ENCODE results near the gene STEAP1B. TPM values are rescaled to one million over a fixed set of nuclear protein-coding genes. Genes with fewer than 3 reads are reported as not detected.

STEAP1B gene
- total RNA-seq, 2 experiments from 2014 or later, result not detected

DNA sequence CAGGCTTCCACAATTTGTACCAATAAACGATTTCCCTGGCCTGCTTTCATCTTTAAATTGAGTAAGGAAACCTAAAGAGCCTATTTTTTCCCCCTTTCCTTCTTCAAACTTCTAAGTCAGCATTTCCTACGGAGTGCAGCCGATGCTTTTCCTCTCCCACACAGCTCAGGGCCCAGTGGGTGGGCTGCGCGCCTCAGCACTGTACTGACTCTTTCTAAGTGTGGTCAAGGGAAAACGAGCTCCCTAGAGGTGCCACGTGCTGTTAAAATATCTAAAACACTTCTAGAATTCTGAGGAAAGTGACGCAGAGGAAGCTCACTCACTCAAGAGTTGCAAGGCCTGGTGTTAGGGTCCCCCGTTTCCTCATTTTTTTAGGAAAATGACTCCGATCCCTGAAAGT is 29.0 kb downstream of the STEAP1B start:
- Mint-ChIP-seq H3K4me3 (no peak overlapping the region), H3K27me3 (peaks cover 1% of the 10 kb centered on the region), H3K9me3 (no peaks in the 10 kb centered on the region), H3K27ac (no peak overlapping the region), H3K4me1 (ENCODE audit: low read depth) (no peaks in the 10 kb centered on the region), H3K36me3 (ENCODE audit: low read depth) (no peaks in the 10 kb centered on the region)
- TF ChIP-seq, protein P1, sequence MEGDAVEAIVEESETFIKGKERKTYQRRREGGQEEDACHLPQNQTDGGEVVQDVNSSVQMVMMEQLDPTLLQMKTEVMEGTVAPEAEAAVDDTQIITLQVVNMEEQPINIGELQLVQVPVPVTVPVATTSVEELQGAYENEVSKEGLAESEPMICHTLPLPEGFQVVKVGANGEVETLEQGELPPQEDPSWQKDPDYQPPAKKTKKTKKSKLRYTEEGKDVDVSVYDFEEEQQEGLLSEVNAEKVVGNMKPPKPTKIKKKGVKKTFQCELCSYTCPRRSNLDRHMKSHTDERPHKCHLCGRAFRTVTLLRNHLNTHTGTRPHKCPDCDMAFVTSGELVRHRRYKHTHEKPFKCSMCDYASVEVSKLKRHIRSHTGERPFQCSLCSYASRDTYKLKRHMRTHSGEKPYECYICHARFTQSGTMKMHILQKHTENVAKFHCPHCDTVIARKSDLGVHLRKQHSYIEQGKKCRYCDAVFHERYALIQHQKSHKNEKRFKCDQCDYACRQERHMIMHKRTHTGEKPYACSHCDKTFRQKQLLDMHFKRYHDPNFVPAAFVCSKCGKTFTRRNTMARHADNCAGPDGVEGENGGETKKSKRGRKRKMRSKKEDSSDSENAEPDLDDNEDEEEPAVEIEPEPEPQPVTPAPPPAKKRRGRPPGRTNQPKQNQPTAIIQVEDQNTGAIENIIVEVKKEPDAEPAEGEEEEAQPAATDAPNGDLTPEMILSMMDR (IDR thresholded peaks at IDR 0.05), result no peak
- ChIA-PET CTCF (interaction anchor here (0.7 to 1.5 kb wide), 3 partner anchors 11 to 361 kb away, joined by 3 read pairs; no protein-coding TSS in a partner anchor), POLR2A (no interaction called here)
- intact Hi-C loops (cut with micrococcal nuclease), result no loop called here
- no peak for DNase-seq
- ATAC-seq, result no peak

DNA sequence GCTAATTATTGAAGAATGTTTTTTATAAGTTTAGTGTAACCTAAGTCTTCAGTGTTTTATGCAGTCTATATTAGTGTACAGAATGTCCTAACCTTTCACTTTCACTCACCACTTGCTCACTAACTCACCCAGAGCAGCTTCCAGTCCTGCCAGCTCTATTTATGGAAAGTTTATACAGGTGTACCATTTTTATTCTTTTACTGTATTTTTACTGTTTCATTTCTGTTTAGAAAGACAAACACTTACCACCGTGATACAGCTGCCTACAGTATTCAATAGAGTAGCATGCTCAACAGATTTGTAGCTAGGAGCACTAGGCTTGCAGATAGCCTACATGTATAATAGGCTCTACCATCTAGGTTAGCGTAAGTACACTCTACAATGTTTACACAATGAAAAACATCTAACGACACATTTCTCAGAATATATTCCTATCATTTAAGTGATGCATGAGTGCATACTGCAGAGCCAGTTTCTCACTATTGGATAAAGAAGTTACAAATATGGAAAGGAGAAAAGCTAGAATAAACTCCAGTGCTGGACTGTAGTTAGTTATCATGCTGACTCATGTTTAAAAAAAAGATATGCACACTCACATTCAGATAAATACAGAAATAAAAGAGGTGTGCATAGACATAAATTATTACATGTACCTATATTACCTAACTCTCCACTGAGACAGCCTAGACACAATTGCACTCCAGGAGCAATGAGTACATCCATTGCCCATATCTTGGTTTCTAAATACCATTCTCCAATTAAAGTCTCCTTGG is 30.4 kb downstream of the STEAP1B start:
- H3K27ac Mint-ChIP-seq, result no peak overlapping the region
- ChIA-PET CTCF (interaction anchor here (1.1 to 1.6 kb wide), 4 partner anchors 17 to 360 kb away, joined by 3 to 6 read pairs (median 4); no protein-coding TSS in a partner anchor), POLR2A (no interaction called here)

DNA sequence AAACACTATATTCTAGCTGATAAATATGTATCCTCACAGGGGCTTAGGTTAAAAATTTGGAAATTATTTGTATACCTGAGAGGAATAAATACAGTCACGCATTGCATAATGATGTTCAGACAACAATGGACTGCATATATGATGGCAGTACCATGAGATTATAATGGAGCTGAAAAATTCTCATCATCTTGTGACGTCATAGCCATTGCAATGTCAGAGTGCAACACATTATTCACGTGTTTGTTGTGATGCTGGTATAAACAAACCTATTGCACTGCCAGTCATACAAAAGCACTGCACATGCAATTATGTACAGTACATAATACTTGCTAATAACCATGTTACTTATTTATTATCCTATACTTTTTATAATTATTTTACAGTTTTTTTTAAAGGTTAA is 31.4 kb downstream of the STEAP1B start:
- TF ChIP-seq, protein P1 (IDR thresholded peaks at IDR 0.05), result no peak
- POLR2A ChIA-PET, result no interaction called here
- intact Hi-C loops (cut with micrococcal nuclease), result no loop called here
- CTCF ChIA-PET, result interaction anchor here (0.8 to 1.6 kb wide), 4 partner anchors 13 to 359 kb away, joined by 3 to 6 read pairs (median 4); no protein-coding TSS in a partner anchor
- Mint-ChIP-seq H3K27ac (no peak overlapping the region), H3K4me3 (no peak overlapping the region), H3K36me3 (ENCODE audit: low read depth) (no peaks in the 10 kb centered on the region), H3K9me3 (no peaks in the 10 kb centered on the region), H3K4me1 (ENCODE audit: low read depth) (no peaks in the 10 kb centered on the region), H3K27me3 (peaks cover 1% of the 10 kb centered on the region)
- ATAC-seq (no peak), DNase-seq (no peak)

More for the DNA sequence above, 30.4 kb downstream of the STEAP1B start:
- ATAC-seq (no peak), DNase-seq (no peak)
- no peaks in the 10 kb centered on the region for H3K4me1 Mint-ChIP-seq (ENCODE audit: low read depth)
- intact Hi-C loops (cut with micrococcal nuclease), result no loop called here
- no peak overlapping the region for H3K4me3 Mint-ChIP-seq
- H3K9me3 Mint-ChIP-seq, result no peaks in the 10 kb centered on the region
- TF ChIP-seq, protein P1 (IDR thresholded peaks at IDR 0.05), result no peak
- peaks cover 1% of the 10 kb centered on the region for H3K27me3 Mint-ChIP-seq
- H3K36me3 Mint-ChIP-seq (ENCODE audit: low read depth), result no peaks in the 10 kb centered on the region

DNA sequence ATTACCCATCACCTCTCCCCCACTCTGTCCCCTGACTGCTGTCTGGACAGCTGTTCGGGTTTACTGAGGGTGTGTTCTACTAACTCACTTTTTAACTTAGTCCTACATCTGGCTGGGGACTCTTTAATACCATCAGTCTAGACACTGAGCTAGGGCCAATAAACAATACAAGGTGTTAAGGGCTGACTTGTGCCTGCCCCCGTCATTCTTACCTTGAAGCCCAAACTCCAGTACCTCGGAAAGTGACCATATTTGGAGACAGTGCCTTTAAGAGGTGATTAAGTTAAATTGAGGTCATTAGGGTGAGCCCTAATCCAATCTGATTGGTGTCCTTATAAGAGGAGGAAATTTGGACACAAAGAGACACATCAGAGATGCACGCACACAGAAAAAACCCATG is 35.7 kb downstream of the STEAP1B start:
- H3K27me3 Mint-ChIP-seq, result peaks cover 1% of the 10 kb centered on the region
- ATAC-seq, result no peak
- intact Hi-C loops (cut with micrococcal nuclease), result no loop called here
- DNase-seq, result no peak
- H3K4me1 Mint-ChIP-seq (ENCODE audit: low read depth), result no peaks in the 10 kb centered on the region
- H3K36me3 Mint-ChIP-seq (ENCODE audit: low read depth), result no peaks in the 10 kb centered on the region
- no peak overlapping the region for H3K4me3 Mint-ChIP-seq
- POLR2A ChIA-PET, result no interaction called here
- TF ChIP-seq, protein P1 (IDR thresholded peaks at IDR 0.05), result no peak
- H3K9me3 Mint-ChIP-seq, result no peaks in the 10 kb centered on the region
- no peak overlapping the region for H3K27ac Mint-ChIP-seq
- CTCF ChIA-PET, result interaction anchor here (0.9 kb wide), 1 partner anchor 12 kb away, joined by 3 read pairs; no protein-coding TSS in a partner anchor

DNA sequence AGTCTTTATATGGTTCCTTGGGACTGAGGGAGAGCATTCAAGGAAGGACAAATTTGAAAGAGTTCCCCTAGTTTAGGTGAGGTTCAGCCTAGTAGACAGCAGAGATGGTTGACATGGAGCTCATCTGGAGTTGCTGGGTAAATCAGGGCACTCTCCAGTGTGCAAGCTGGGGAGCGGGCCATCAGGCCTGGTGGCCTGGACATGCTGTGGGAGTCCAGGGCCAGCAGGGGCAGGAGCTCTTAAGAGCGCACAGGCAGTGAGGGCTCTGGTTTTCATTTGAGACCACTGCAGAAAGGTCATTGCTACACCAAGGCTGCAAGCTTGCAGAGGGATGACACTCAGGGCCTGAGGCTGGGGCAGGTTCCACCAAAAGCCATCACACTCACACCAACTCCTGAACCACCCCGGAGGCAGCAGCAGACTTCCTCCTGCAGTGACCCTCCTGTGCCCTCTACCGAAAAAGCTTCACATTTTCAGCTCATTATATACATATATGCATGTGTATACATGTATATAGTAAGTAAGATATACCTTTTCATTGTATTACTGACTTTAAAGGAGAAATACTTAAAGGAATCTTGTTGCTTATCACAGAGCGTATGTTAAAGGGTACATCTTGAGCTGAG is 39.5 kb downstream of the STEAP1B start:
- intact Hi-C loops (cut with micrococcal nuclease), result no loop called here
- Mint-ChIP-seq H3K9me3 (no peaks in the 10 kb centered on the region), H3K36me3 (ENCODE audit: low read depth) (no peaks in the 10 kb centered on the region), H3K4me1 (ENCODE audit: low read depth) (no peaks in the 10 kb centered on the region), H3K27ac (no peak overlapping the region), H3K27me3 (peaks cover 7% of the 10 kb centered on the region), H3K4me3 (no peak overlapping the region)
- ChIA-PET CTCF (interaction anchor here (1.0 to 1.3 kb wide), 3 partner anchors 8 to 30 kb away, joined by 3 to 6 read pairs (median 3); no protein-coding TSS in a partner anchor), POLR2A (no interaction called here)
- DNase-seq (no peak), ATAC-seq (no peak)
- TF ChIP-seq, protein P1 (IDR thresholded peaks at IDR 0.05), result no peak

All from activated CD8-positive, alpha-beta T cell treated with anti-CD3 and anti-CD28 coated beads for 36 hours (primary cell).